BJ (cell line): ENCODE data around the gene SIRT1. TPM values are rescaled to one million over a fixed set of nuclear protein-coding genes. Genes with fewer than 3 reads are reported as not detected.
"Not testable (repeated sequence)": the region's sequence is repeated elsewhere in the genome, so short reads cannot be mapped to it uniquely, and the experiment has no call there.

Experiments
- CTCF ChIA-PET: fragments of 350-600 bp; formaldehyde crosslinking; extraction: SDS; loops from one replicate; lab custom pipeline; 2021; ENCODE audit warnings: antibody characterized with exemption, inconsistent platforms; lab: Yijun Ruan, JAX
- POLR2A ChIA-PET: fragments of 300-600 bp; sonication (Branson Sonifier 250); formaldehyde crosslinking; extraction: SDS; loops from one replicate; lab custom pipeline; 2021; ENCODE audit warnings: antibody characterized with exemption; lab: Charles Lee
- DNase-seq: peaks from one replicate; pipeline ENCODE4 v3.0.0-alpha.2; 2011; ENCODE audit warnings: low read depth
- H3K27me3 ChIP-seq: 2 replicates; pipeline ENCODE4 v1.6.0; 2011; ENCODE audit warnings: low read length; ENCODE audit not compliant: control insufficient read depth, insufficient read depth
- H3K36me3 ChIP-seq: 2 replicates; pipeline ENCODE4 v1.5.1; 2011; ENCODE audit warnings: low read length; ENCODE audit not compliant: control insufficient read depth, insufficient read depth
- H3K4me3 ChIP-seq: 2 replicates; pipeline ENCODE4 v1.5.1; 2011; ENCODE audit warnings: low read depth, mild to moderate bottlenecking, control low read depth, low read length
- CTCF ChIP-seq: IDR thresholded peaks from 2 replicates; pipeline ENCODE4 v1.5.1; 2011; ENCODE audit warnings: low read depth, mild to moderate bottlenecking, control low read depth, inconsistent platforms, low read length, moderate library complexity; ENCODE audit not compliant: insufficient read depth
- polyA plus RNA-seq: library from polyadenylated mRNA; depleted of rRNA; stranded (reverse); fragments of >200 nt; gene quantifications from 2 replicates; pipeline ENCODE4 v1.2.3, GENCODE V29; 2011

SIRT1 gene
- polyA plus RNA-seq, 1 experiment = 4.8 TPM

- ChIA-PET CTCF (interaction anchor here (1.0 kb wide), 2 partner anchors 7 to 20 kb away, joined by 3 read pairs; no protein-coding TSS in a partner anchor), POLR2A (no interaction called here)
- no peak for TF ChIP-seq CTCF
- H3K4me3 ChIP-seq = no peak within 1 kb of the TSS
- H3K27me3 ChIP-seq = no peaks in the 10 kb centered on the region
- no peaks in the 10 kb centered on the region for H3K36me3 ChIP-seq
- no peak for DNase-seq
These were observed 46.7 kb upstream of the SIRT1 start, which contains the start of gene DNAJC12 for GRCh38 chr10:67837541-67838314. DNAJC12 (minus strand) TSS chr10:67838188; CDS start chr10:67838011, 177 bp downstream.

GRCh38 chr10:67839511-67839910 lies 44.9 kb upstream of the SIRT1 start:
- H3K4me3 ChIP-seq, H3K36me3 ChIP-seq, POLR2A ChIA-PET, CTCF ChIA-PET, H3K27me3 ChIP-seq, DNase-seq: not testable (repeated sequence)

DNA sequence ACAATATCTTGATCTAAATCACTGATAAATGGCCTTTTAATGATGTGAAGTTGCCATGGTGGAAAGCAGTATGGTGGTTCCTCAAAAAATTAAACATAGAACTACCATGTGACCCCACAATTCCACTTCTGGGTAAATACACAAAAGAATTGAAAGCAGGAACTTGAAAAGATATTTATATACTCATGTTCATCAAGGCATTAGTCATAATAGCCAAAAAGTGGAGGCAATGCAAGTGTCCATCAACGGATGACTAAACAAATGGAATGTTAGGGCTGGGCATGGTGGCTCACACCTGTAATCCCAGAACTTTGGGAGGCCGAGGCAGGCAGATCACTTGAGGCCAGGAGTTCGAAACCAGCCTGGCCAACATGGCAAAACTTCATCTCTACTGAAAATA lies 44.5 kb upstream of the SIRT1 start:
- ChIA-PET POLR2A (no interaction called here), CTCF (no interaction called here)
- no peak for DNase-seq

GRCh38 chr10:67841737-67842136 lies 42.7 kb upstream of the SIRT1 start:
- Histone ChIP-seq H3K27me3 (no peaks in the 10 kb centered on the region), H3K4me3 (no peak overlapping the region), H3K36me3 (no peaks in the 10 kb centered on the region)
- ChIA-PET CTCF (no interaction called here), POLR2A (no interaction called here)
- DNase-seq = no peak
- no peak for TF ChIP-seq CTCF

More for the DNA sequence above, 44.5 kb upstream of the SIRT1 start:
- Histone ChIP-seq H3K36me3 (no peaks in the 10 kb centered on the region), H3K27me3 (no peaks in the 10 kb centered on the region), H3K4me3 (no peak overlapping the region)
- TF ChIP-seq CTCF = no peak

DNA sequence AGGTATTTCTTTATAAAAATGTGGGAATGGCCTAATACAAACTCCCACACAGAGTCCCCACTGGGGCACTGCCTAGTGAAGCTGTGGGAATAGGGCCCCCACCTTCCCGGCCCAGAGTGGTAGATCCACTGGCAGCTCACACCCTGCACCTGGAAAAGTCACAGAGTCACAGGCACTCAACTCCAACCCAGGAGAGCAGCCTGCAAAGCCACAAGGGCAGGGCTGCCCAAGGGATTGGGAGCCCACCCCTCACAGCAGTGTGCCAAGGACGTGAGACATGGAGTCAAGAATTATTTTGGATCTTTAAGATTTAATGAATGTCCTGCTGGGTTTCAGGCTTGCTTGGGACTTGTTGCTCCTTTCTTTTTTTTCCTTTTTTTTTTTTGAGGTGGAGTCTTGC lies 41.2 kb upstream of the SIRT1 start:
- H3K4me3 ChIP-seq = no peak overlapping the region
- DNase-seq = no peak
- CTCF ChIA-PET = no interaction called here
- no peak for TF ChIP-seq CTCF
- H3K36me3 ChIP-seq = no peaks in the 10 kb centered on the region
- H3K27me3 ChIP-seq = no peaks in the 10 kb centered on the region
- POLR2A ChIA-PET = no interaction called here
